Panc1 (cell line): ENCODE results near the gene DSCAML1.

Experiments
- TF ChIP-seq, protein P1 (sequence below): fragments of 450-650 bp; IDR thresholded peaks from 2 replicates; pipeline ENCODE4 v1.5.1; 2017; ENCODE audit warnings: mild to moderate bottlenecking
- TF ChIP-seq, protein P2 (sequence below), 2 experiments: IDR thresholded peaks; 2 replicates each; pipeline ENCODE4 v1.6.1; 2011 to 2012; ENCODE audit warnings: low read depth in 2 of 2, control low read depth in 1 of 2, low read length in 1 of 2, mild to moderate bottlenecking in 1 of 2, moderate library complexity in 1 of 2; ENCODE audit not compliant: insufficient read depth in 1 of 2

DNA sequence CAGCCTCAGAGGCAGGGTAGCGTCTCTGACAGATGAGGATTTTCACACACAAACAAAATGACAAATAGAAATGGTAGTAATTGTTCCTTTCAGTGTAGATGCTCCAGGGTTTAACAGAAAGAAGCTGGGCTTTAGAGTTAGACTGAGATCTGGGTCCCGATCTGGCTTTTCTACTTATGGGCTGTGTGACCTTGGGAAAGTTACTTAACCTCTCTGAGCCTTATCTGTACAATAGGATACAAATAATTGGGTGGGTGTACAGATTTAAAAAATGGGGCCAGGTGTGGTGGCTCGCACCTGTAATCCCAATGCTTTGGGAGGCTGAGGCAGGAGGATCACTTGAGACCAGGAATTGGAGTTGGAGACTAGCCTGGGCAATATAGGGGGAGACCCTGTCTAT is 264.4 kb downstream of the DSCAML1 start:
- TF ChIP-seq, protein P1, sequence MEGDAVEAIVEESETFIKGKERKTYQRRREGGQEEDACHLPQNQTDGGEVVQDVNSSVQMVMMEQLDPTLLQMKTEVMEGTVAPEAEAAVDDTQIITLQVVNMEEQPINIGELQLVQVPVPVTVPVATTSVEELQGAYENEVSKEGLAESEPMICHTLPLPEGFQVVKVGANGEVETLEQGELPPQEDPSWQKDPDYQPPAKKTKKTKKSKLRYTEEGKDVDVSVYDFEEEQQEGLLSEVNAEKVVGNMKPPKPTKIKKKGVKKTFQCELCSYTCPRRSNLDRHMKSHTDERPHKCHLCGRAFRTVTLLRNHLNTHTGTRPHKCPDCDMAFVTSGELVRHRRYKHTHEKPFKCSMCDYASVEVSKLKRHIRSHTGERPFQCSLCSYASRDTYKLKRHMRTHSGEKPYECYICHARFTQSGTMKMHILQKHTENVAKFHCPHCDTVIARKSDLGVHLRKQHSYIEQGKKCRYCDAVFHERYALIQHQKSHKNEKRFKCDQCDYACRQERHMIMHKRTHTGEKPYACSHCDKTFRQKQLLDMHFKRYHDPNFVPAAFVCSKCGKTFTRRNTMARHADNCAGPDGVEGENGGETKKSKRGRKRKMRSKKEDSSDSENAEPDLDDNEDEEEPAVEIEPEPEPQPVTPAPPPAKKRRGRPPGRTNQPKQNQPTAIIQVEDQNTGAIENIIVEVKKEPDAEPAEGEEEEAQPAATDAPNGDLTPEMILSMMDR: no peak
- TF ChIP-seq, protein P2, sequence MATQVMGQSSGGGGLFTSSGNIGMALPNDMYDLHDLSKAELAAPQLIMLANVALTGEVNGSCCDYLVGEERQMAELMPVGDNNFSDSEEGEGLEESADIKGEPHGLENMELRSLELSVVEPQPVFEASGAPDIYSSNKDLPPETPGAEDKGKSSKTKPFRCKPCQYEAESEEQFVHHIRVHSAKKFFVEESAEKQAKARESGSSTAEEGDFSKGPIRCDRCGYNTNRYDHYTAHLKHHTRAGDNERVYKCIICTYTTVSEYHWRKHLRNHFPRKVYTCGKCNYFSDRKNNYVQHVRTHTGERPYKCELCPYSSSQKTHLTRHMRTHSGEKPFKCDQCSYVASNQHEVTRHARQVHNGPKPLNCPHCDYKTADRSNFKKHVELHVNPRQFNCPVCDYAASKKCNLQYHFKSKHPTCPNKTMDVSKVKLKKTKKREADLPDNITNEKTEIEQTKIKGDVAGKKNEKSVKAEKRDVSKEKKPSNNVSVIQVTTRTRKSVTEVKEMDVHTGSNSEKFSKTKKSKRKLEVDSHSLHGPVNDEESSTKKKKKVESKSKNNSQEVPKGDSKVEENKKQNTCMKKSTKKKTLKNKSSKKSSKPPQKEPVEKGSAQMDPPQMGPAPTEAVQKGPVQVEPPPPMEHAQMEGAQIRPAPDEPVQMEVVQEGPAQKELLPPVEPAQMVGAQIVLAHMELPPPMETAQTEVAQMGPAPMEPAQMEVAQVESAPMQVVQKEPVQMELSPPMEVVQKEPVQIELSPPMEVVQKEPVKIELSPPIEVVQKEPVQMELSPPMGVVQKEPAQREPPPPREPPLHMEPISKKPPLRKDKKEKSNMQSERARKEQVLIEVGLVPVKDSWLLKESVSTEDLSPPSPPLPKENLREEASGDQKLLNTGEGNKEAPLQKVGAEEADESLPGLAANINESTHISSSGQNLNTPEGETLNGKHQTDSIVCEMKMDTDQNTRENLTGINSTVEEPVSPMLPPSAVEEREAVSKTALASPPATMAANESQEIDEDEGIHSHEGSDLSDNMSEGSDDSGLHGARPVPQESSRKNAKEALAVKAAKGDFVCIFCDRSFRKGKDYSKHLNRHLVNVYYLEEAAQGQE (IDR thresholded peaks at IDR 0.05; ENCODE audit: insufficient read depth in 1 of 2, low read depth in 2 of 2, low read length in 1 of 2): no peak
